ENCODE results near the gene SMYD4. TPM values are rescaled to one million over a fixed set of nuclear protein-coding genes. Genes with fewer than 3 reads are reported as not detected.
A peak's percentile ranks its signal among the peaks of the same experiment; 100 is the strongest.

SMYD4 gene
- total RNA-seq, 1 donor: 10.1 TPM

DNA sequence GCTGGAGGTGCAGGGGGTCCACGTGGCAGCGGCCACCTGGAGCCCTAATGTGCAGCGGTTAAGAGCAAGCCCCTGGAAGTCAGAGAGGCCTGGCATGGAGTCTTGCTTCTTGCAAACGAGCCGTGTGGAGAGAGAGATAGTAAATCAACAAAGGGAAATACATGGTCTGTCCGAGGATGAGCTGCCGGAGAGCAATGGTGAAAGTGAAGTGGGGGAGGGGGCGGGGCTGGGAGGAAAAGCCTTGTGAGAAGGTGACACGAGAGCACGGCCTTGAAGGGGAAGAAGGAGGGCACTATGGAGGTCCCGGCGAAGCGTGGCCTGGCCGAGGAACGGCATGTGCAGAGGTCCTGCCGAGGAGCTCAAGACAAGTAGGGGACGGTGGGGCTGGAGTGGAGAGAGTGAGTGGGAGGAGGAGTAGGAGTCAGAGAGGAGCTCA lies 73.9 kb downstream of the SMYD4 start:
- TF ChIP-seq, protein P1, sequence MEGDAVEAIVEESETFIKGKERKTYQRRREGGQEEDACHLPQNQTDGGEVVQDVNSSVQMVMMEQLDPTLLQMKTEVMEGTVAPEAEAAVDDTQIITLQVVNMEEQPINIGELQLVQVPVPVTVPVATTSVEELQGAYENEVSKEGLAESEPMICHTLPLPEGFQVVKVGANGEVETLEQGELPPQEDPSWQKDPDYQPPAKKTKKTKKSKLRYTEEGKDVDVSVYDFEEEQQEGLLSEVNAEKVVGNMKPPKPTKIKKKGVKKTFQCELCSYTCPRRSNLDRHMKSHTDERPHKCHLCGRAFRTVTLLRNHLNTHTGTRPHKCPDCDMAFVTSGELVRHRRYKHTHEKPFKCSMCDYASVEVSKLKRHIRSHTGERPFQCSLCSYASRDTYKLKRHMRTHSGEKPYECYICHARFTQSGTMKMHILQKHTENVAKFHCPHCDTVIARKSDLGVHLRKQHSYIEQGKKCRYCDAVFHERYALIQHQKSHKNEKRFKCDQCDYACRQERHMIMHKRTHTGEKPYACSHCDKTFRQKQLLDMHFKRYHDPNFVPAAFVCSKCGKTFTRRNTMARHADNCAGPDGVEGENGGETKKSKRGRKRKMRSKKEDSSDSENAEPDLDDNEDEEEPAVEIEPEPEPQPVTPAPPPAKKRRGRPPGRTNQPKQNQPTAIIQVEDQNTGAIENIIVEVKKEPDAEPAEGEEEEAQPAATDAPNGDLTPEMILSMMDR (IDR thresholded peaks at IDR 0.05; ENCODE audit: extremely low read depth, low read depth, low read length): no peak
- DNase-seq (ENCODE audit: insufficient read length, low spot score, missing footprints): peak; percentile 75
- no peaks in the 10 kb centered on the region for H3K9me3 ChIP-seq (ENCODE audit: low read depth, low read length)
- H4K20me1 ChIP-seq (ENCODE audit: insufficient read depth, low read length): no peaks in the 10 kb centered on the region
- no peak overlapping the region for H3K4me2 ChIP-seq (ENCODE audit: insufficient read depth, low read length)
- H3K79me2 ChIP-seq (ENCODE audit: insufficient read depth, low read length): no peaks in the 10 kb centered on the region
- H3K4me1 ChIP-seq (ENCODE audit: insufficient read depth, low read length): no peaks in the 10 kb centered on the region
- H3K36me3 ChIP-seq (ENCODE audit: insufficient read depth, low read length): no peaks in the 10 kb centered on the region
- no peak overlapping the region for H3K27ac ChIP-seq (ENCODE audit: low read depth, low read length)
- H2AFZ ChIP-seq (ENCODE audit: low read length): no peak overlapping the region
- no peak overlapping the region for H3K4me3 ChIP-seq (ENCODE audit: insufficient read depth, low read length)
- H3K27me3 ChIP-seq (ENCODE audit: insufficient read depth, low read length): peaks cover 4% of the 10 kb centered on the region

DNA sequence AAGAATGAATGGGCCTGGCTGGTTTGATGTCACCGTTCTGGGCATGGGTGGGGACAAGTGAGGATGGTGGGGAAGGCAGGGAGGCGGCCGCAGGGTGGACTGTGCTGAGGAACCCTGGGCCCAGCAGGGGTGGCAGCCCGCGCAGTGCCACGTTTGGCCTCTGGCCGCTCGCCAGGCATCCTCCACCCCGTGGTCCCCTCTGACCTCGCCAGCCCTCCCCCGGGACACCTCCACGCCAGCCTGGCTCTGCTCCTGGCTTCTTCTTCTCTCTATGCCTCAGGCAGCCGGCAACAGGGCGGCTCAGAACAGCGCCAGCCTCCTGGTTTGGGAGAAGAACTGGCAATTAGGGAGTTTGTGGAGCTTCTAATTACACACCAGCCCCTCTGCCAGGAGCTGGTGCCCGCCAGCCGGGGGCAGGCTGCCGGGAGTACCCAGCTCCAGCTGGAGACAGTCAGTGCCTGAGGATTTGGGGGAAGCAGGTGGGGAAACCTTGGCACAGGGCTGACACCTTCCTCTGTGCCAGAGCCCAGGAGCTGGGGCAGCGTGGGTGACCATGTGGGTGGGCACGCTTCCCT lies 74.4 kb downstream of the SMYD4 start:
- Histone ChIP-seq H3K4me1 (ENCODE audit: insufficient read depth, low read length) (no peaks in the 10 kb centered on the region), H2AFZ (ENCODE audit: low read length) (no peak overlapping the region), H3K27me3 (ENCODE audit: insufficient read depth, low read length) (peaks cover 4% of the 10 kb centered on the region), H4K20me1 (ENCODE audit: insufficient read depth, low read length) (no peaks in the 10 kb centered on the region), H3K27ac (ENCODE audit: low read depth, low read length) (no peak overlapping the region), H3K4me2 (ENCODE audit: insufficient read depth, low read length) (no peak overlapping the region), H3K9me3 (ENCODE audit: low read depth, low read length) (no peaks in the 10 kb centered on the region), H3K36me3 (ENCODE audit: insufficient read depth, low read length) (no peaks in the 10 kb centered on the region), H3K4me3 (ENCODE audit: insufficient read depth, low read length) (no peak overlapping the region), H3K79me2 (ENCODE audit: insufficient read depth, low read length) (no peaks in the 10 kb centered on the region)
- TF ChIP-seq, protein P1 (IDR thresholded peaks at IDR 0.05; ENCODE audit: extremely low read depth, low read depth, low read length): no peak
- DNase-seq (ENCODE audit: insufficient read length, low spot score, missing footprints): peak; percentile 76

DNA sequence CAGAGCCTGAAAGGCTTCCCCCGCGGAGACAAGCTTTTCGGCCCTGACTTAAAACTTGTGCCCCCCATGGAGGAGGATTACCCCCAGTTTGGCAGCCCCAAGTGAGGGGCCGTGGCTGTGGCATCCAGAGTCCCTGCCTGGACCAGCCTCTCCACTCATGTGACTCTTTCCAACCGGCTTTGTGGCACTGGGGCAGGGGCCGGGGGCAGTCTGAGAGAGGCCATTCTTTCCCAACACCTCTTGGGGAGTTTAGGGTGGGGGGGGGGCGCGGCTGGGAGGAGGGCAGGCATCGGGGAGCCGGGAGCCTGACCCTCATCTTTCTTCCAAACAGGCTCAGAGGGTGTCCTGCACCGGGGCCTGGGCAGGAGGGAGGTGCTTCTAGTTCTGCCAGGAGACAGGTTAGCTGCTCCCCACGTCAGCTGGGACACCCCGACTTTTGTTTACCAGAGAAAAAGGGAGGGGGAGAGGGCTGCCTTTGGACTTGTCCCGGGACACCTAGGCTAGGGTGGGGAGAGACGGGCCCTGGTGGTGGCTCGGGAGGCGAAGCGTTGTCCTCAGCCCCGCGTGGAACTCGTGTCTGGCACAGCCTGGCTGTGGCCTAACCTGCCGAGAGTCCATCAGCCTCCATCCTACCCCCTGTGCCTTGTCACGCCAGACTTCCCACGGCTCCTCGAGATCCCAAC lies 75.1 kb downstream of the SMYD4 start:
- H3K4me3 ChIP-seq (ENCODE audit: insufficient read depth, low read length): no peak overlapping the region
- H4K20me1 ChIP-seq (ENCODE audit: insufficient read depth, low read length): no peaks in the 10 kb centered on the region
- TF ChIP-seq, protein P1 (IDR thresholded peaks at IDR 0.05; ENCODE audit: extremely low read depth, low read depth, low read length): no peak
- no peaks in the 10 kb centered on the region for H3K9me3 ChIP-seq (ENCODE audit: low read depth, low read length)
- peak; percentile 78 for DNase-seq (ENCODE audit: insufficient read length, low spot score, missing footprints)
- peaks cover 4% of the 10 kb centered on the region for H3K27me3 ChIP-seq (ENCODE audit: insufficient read depth, low read length)
- no peak overlapping the region for H3K4me2 ChIP-seq (ENCODE audit: insufficient read depth, low read length)
- no peaks in the 10 kb centered on the region for H3K79me2 ChIP-seq (ENCODE audit: insufficient read depth, low read length)
- H2AFZ ChIP-seq (ENCODE audit: low read length): no peak overlapping the region
- no peaks in the 10 kb centered on the region for H3K4me1 ChIP-seq (ENCODE audit: insufficient read depth, low read length)
- no peaks in the 10 kb centered on the region for H3K36me3 ChIP-seq (ENCODE audit: insufficient read depth, low read length)
- H3K27ac ChIP-seq (ENCODE audit: low read depth, low read length): no peak overlapping the region

DNA sequence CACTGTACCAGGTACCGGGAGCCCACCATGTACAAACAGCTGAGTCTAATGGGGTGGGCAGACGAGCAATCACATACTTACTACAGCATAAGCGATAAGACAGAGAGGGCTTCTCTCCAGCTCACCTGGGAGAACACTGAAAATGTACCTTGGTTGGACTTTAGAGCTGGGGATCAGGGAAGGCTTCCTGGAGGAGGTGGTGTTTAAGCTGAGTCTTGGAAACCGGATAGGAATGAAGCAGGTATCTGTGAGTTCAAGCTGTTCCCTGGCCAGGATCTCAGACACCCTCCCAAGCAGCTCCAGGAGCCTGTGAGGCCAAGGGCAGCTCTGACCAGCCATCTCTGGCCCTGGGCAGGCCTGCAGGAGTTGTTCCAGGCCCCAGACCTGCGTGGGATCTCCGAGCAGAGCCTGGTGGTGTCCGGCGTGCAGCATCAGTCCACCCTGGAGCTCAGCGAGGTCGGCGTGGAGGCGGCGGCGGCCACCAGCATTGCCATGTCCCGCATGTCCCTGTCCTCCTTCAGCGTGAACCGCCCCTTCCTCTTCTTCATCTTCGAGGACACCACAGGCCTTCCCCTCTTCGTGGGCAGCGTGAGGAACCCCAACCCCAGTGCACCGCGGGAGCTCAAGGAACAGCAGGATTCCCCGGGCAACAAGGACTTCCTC lies 75.8 kb downstream of the SMYD4 start:
- Histone ChIP-seq H3K27me3 (ENCODE audit: insufficient read depth, low read length) (peaks cover 4% of the 10 kb centered on the region), H3K4me2 (ENCODE audit: insufficient read depth, low read length) (no peak overlapping the region), H2AFZ (ENCODE audit: low read length) (no peak overlapping the region), H3K4me1 (ENCODE audit: insufficient read depth, low read length) (no peaks in the 10 kb centered on the region), H4K20me1 (ENCODE audit: insufficient read depth, low read length) (no peaks in the 10 kb centered on the region), H3K27ac (ENCODE audit: low read depth, low read length) (no peak overlapping the region), H3K9me3 (ENCODE audit: low read depth, low read length) (no peaks in the 10 kb centered on the region), H3K4me3 (ENCODE audit: insufficient read depth, low read length) (no peak overlapping the region), H3K36me3 (ENCODE audit: insufficient read depth, low read length) (no peaks in the 10 kb centered on the region), H3K79me2 (ENCODE audit: insufficient read depth, low read length) (no peaks in the 10 kb centered on the region)
- TF ChIP-seq, protein P1 (IDR thresholded peaks at IDR 0.05; ENCODE audit: extremely low read depth, low read depth, low read length): no peak
- peak; percentile 27 for DNase-seq (ENCODE audit: insufficient read length, low spot score, missing footprints)

Measured in osteoblast (primary cell).